SK-MEL-5 (cell line): Measurements from ENCODE around the gene COL4A2. TPM values are rescaled to one million over a fixed set of nuclear protein-coding genes. Genes with fewer than 3 reads are reported as not detected.
"Not testable (repeated sequence)": the region's sequence is repeated elsewhere in the genome, so short reads cannot be mapped to it uniquely, and the experiment has no call there.

Experiments used
- DNase-seq: peaks from one replicate; pipeline ENCODE4 v3.0.0-alpha.2; 2016; ENCODE audit warnings: low read depth, low spot score
- in situ Hi-C: cut with HindIII; loops from 2 replicates; pipeline ENCODE4 v1.10.0; 2016; ENCODE audit warnings: low sequenced_read_pairs, high pct_unique_total_duplicates, low pct_unique_long_range_greater_than_20kb
- total RNA-seq: library from RNA; depleted of rRNA; stranded (reverse); fragments of >200 nt; shearing (Covaris generic); gene quantifications from 2 replicates; pipeline ENCODE4 v1.2.3, GENCODE V29; 2014

The COL4A2 gene
- total RNA-seq, 1 experiment from 2014 or later, result 23.4 TPM

- in situ Hi-C loops, result no loop called here
- peak; percentile 27 for DNase-seq
Observed at GRCh38 chr13:110520431-110521295, 213.6 kb downstream of the COL4A2 start.

- in situ Hi-C loops, result no loop called here
Observed at GRCh38 chr13:110521296-110521680, 214.2 kb downstream of the COL4A2 start.

GRCh38 chr13:110521946-110522345, 214.9 kb downstream of the COL4A2 start:
- DNase-seq, result no peak
- in situ Hi-C loops, result no loop called here

More at GRCh38 chr13:110521296-110521680, 214.2 kb downstream of the COL4A2 start:
- DNase-seq, result no peak

GRCh38 chr13:110522721-110523120, 215.6 kb downstream of the COL4A2 start:
- in situ Hi-C loops, result no loop called here
- no peak for DNase-seq

GRCh38 chr13:110523180-110523579, 216.1 kb downstream of the COL4A2 start:
- in situ Hi-C loops, result no loop called here
- DNase-seq, result no peak

GRCh38 chr13:110523838-110524540, 216.9 kb downstream of the COL4A2 start:
- in situ Hi-C loops, result no loop called here
- DNase-seq, result no peak

GRCh38 chr13:110524541-110525257, 217.6 kb downstream of the COL4A2 start:
- in situ Hi-C loops, result no loop called here
- DNase-seq, result no peak

- in situ Hi-C loops, result no loop called here
- DNase-seq, result no peak
Observed at GRCh38 chr13:110525328-110526319, 218.5 kb downstream of the COL4A2 start.

GRCh38 chr13:110528371-110528770, 221.3 kb downstream of the COL4A2 start:
- peak; percentile 90 for DNase-seq
- in situ Hi-C loops, result no loop called here

GRCh38 chr13:110528911-110529310, 221.8 kb downstream of the COL4A2 start:
- DNase-seq, result peak; percentile 73
- in situ Hi-C loops, result no loop called here

- in situ Hi-C loops, result no loop called here
- no peak for DNase-seq
Observed at GRCh38 chr13:110529522-110530311, 222.6 kb downstream of the COL4A2 start.

GRCh38 chr13:110531100-110531499, 224.0 kb downstream of the COL4A2 start:
- in situ Hi-C loops, result no loop called here
- no peak for DNase-seq

GRCh38 chr13:110531671-110532083, 224.6 kb downstream of the COL4A2 start:
- in situ Hi-C loops, result no loop called here
- no peak for DNase-seq

- DNase-seq, in situ Hi-C loops: not testable (repeated sequence)
Observed at GRCh38 chr13:110532258-110532657, 225.2 kb downstream of the COL4A2 start.

- DNase-seq, result no peak
- in situ Hi-C loops, result no loop called here
Observed at GRCh38 chr13:110533771-110534670, 226.9 kb downstream of the COL4A2 start.
